EL (cell line): ENCODE measurements around the gene RDH16.
"Not testable (repeated sequence)": the region's sequence is repeated elsewhere in the genome, so short reads cannot be mapped to it uniquely, and the experiment has no call there.

ENCODE experiments used
- DNase-seq: peaks from one replicate; pipeline ENCODE4 v3.0.0-alpha.2; 2016

RDH16 gene

GRCh38 chr12:56951582-56952339 is 5.6 kb downstream of the RDH16 start:
- no peak for DNase-seq

GRCh38 chr12:56948881-56949280 is 8.5 kb downstream of the RDH16 start:
- DNase-seq, result no peak

- DNase-seq, result no peak
Observed at GRCh38 chr12:56948457-56948777, 9.0 kb downstream of the RDH16 start.

- DNase-seq, result peak; percentile 28
Observed at GRCh38 chr12:56947633-56948456, 9.6 kb downstream of the RDH16 start.

GRCh38 chr12:56943878-56944277 is 13.5 kb downstream of the RDH16 start:
- no peak for DNase-seq

GRCh38 chr12:56943374-56943773 is 14.0 kb downstream of the RDH16 start:
- not testable (repeated sequence) for DNase-seq

GRCh38 chr12:56941299-56942017 is 15.9 kb downstream of the RDH16 start:
- peak; percentile 61 for DNase-seq

GRCh38 chr12:56940942-56941298 is 16.5 kb downstream of the RDH16 start:
- not testable (repeated sequence) for DNase-seq

- DNase-seq, result no peak
Observed at GRCh38 chr12:56935752-56936151, 21.7 kb downstream of the RDH16 start.

- DNase-seq, result no peak
Observed at GRCh38 chr12:56935157-56935556, 22.3 kb downstream of the RDH16 start.

GRCh38 chr12:56933826-56934625 is 23.4 kb downstream of the RDH16 start, which contains the start of gene SDR9C7:
Gene SDR9C7, minus strand, starts transcription at chr12:56934408. Its CDS starts 147 bp downstream, at chr12:56934261.
- DNase-seq, result no peak

- DNase-seq, result no peak
Observed at GRCh38 chr12:56932867-56933266, 24.5 kb downstream of the RDH16 start.

GRCh38 chr12:56932146-56932545 is 25.3 kb downstream of the RDH16 start:
- no peak for DNase-seq

- DNase-seq, result peak; percentile 48
Observed at GRCh38 chr12:56931474-56931978, 25.9 kb downstream of the RDH16 start.

GRCh38 chr12:56930241-56930640 is 27.2 kb downstream of the RDH16 start:
- DNase-seq, result no peak

- no peak for DNase-seq
Observed at GRCh38 chr12:56929780-56930179, 27.6 kb downstream of the RDH16 start.

GRCh38 chr12:56928262-56928661 is 29.1 kb downstream of the RDH16 start:
- no peak for DNase-seq

GRCh38 chr12:56927281-56927680 is 30.1 kb downstream of the RDH16 start:
- DNase-seq, result no peak

- no peak for DNase-seq
Observed at GRCh38 chr12:56922031-56922430, 35.4 kb downstream of the RDH16 start.

GRCh38 chr12:56921346-56921745 is 36.1 kb downstream of the RDH16 start:
- no peak for DNase-seq

GRCh38 chr12:56918139-56918538 is 39.3 kb downstream of the RDH16 start:
- not testable (repeated sequence) for DNase-seq

GRCh38 chr12:56916996-56917333 is 40.4 kb downstream of the RDH16 start:
- DNase-seq, result no peak
